ENCODE measurements around the gene RIMS1.

Gene RIMS1

GRCh38 chr6:71886184-71887005 is at the start of gene RIMS1:
TSS of gene RIMS1 (plus strand) at chr6:71886550. CDS start at chr6:71887024, 474 bp downstream.
- DNase-seq (ENCODE audit: low read depth in 2 of 2) = no peak

- no peak for DNase-seq (ENCODE audit: low read depth in 2 of 2)
Measured at GRCh38 chr6:71851214-71851613, 35.1 kb upstream of the RIMS1 start.

- DNase-seq (ENCODE audit: low read depth in 2 of 2) = no peak
Measured at GRCh38 chr6:71852948-71853347, 33.4 kb upstream of the RIMS1 start.

- no peak for DNase-seq (ENCODE audit: low read depth in 2 of 2)
Measured at GRCh38 chr6:71855406-71855805, 30.9 kb upstream of the RIMS1 start.

GRCh38 chr6:71879016-71879415 is 7.3 kb upstream of the RIMS1 start:
- no peak for DNase-seq (ENCODE audit: low read depth in 2 of 2)

GRCh38 chr6:71887006-71887743 is 825 bp downstream of the RIMS1 start:
- DNase-seq (ENCODE audit: low read depth in 2 of 2) = no peak

GRCh38 chr6:71887744-71888230 is 1.4 kb downstream of the RIMS1 start:
- no peak for DNase-seq (ENCODE audit: low read depth in 2 of 2)

- DNase-seq (ENCODE audit: low read depth in 2 of 2) = no peak
Measured at GRCh38 chr6:71888756-71889340, 2.5 kb downstream of the RIMS1 start.

GRCh38 chr6:71889366-71889765 is 3.0 kb downstream of the RIMS1 start:
- DNase-seq (ENCODE audit: low read depth in 2 of 2) = no peak

GRCh38 chr6:71892641-71893040 is 6.3 kb downstream of the RIMS1 start:
- no peak for DNase-seq (ENCODE audit: low read depth in 2 of 2)

- no peak for DNase-seq (ENCODE audit: low read depth in 2 of 2)
Measured at GRCh38 chr6:71900642-71901041, 14.3 kb downstream of the RIMS1 start.

- DNase-seq (ENCODE audit: low read depth in 2 of 2) = no peak
Measured at GRCh38 chr6:71902261-71902660, 15.9 kb downstream of the RIMS1 start.

- DNase-seq (ENCODE audit: low read depth in 2 of 2) = no peak
Measured at GRCh38 chr6:71906813-71907212, 20.5 kb downstream of the RIMS1 start.

GRCh38 chr6:71908162-71908765 is 21.9 kb downstream of the RIMS1 start:
- no peak for DNase-seq (ENCODE audit: low read depth in 2 of 2)

GRCh38 chr6:71913444-71914234 is 27.3 kb downstream of the RIMS1 start:
- DNase-seq (ENCODE audit: low read depth in 2 of 2) = no peak

GRCh38 chr6:71929047-71929446 is 42.7 kb downstream of the RIMS1 start:
- DNase-seq (ENCODE audit: low read depth in 2 of 2) = no peak

- DNase-seq (ENCODE audit: low read depth in 2 of 2) = no peak
Measured at GRCh38 chr6:71933881-71934280, 47.5 kb downstream of the RIMS1 start.

GRCh38 chr6:71965404-71965803 is 79.1 kb downstream of the RIMS1 start:
- DNase-seq (ENCODE audit: low read depth in 2 of 2) = no peak

- DNase-seq (ENCODE audit: low read depth in 2 of 2) = no peak
Measured at GRCh38 chr6:71967436-71967835, 81.1 kb downstream of the RIMS1 start.

GRCh38 chr6:71977884-71978283 is 91.5 kb downstream of the RIMS1 start:
- no peak for DNase-seq (ENCODE audit: low read depth in 2 of 2)

- no peak for DNase-seq (ENCODE audit: low read depth in 2 of 2)
Measured at GRCh38 chr6:71979911-71980310, 93.6 kb downstream of the RIMS1 start.

Measured in activated CD4-positive, alpha-beta T cell treated with anti-CD3 and anti-CD28 coated beads for 24 hours (primary cell).